RWPE1 (cell line): Measurements from ENCODE around the gene SMIM22.

Experiments used
- CTCF ChIA-PET: fragments of 350-600 bp; sonication (Branson Sonifier 250); formaldehyde crosslinking; extraction: SDS; loops from one replicate; lab custom pipeline; 2021; lab: Yijun Ruan, JAX
- POLR2A ChIA-PET: fragments of 400-600 bp; formaldehyde crosslinking; extraction: SDS; loops from one replicate; lab custom pipeline; 2020; ENCODE audit warnings: antibody characterized with exemption; ENCODE audit not compliant: low non-redundant PET; lab: Yijun Ruan, JAX
- DNase-seq: peaks from one replicate; pipeline ENCODE4 v3.0.0; 2012; ENCODE audit warnings: low spot score
- H3K27ac ChIP-seq: fragments of 450-650 bp; 2 replicates; pipeline ENCODE4 v1.5.1; 2017
- CTCF ChIP-seq: fragments of 450-650 bp; conservative IDR thresholded peaks from 2 replicates; pipeline ENCODE4 v1.5.1; 2017; ENCODE audit warnings: low read depth, mild to moderate bottlenecking

The SMIM22 gene

GRCh38 chr16:4803401-4803844, 8.3 kb downstream of the SMIM22 start:
- DNase-seq = no peak
- CTCF ChIA-PET = interaction anchor here (0.7 kb wide), 1 partner anchor 16 kb away, joined by 3 read pairs; the partner anchor contains the start of gene SEPTIN12
- H3K27ac ChIP-seq = peak overlapping the region; percentile 98
- POLR2A ChIA-PET = interaction anchor here (0.6 to 1.4 kb wide), 2 partner anchors 17 to 39 kb away, joined by 3 to 5 read pairs; no protein-coding TSS in a partner anchor
- no peak for TF ChIP-seq CTCF

- TF ChIP-seq CTCF = no peak
- DNase-seq = no peak
- ChIA-PET CTCF (interaction anchor here (0.7 kb wide), 1 partner anchor 16 kb away, joined by 3 read pairs; the partner anchor contains the start of gene SEPTIN12), POLR2A (no interaction called here)
- peak overlapping the region; percentile 98 for H3K27ac ChIP-seq
Observed at GRCh38 chr16:4803898-4804762, 9.0 kb downstream of the SMIM22 start.

GRCh38 chr16:4805231-4805630, 10.1 kb downstream of the SMIM22 start:
- ChIA-PET CTCF (no interaction called here), POLR2A (no interaction called here)
- H3K27ac ChIP-seq = peak overlapping the region; percentile 98
- DNase-seq = no peak
- no peak for TF ChIP-seq CTCF

GRCh38 chr16:4806280-4806679, 11.1 kb downstream of the SMIM22 start:
- no peak for DNase-seq
- H3K27ac ChIP-seq = no peak overlapping the region
- POLR2A ChIA-PET = no interaction called here
- CTCF ChIA-PET = interaction anchor here (0.6 kb wide), 1 partner anchor 316 kb away, joined by 3 read pairs; no protein-coding TSS in a partner anchor
- no peak for TF ChIP-seq CTCF

- ChIA-PET POLR2A (interaction anchor here (0.7 kb wide), 1 partner anchor 192 kb away, joined by 12 read pairs; no protein-coding TSS in a partner anchor), CTCF (no interaction called here)
- no peak for DNase-seq
- peak overlapping the region; percentile 55 for H3K27ac ChIP-seq
- TF ChIP-seq CTCF = no peak
Observed at GRCh38 chr16:4811242-4811641, 16.1 kb downstream of the SMIM22 start.

DNA sequence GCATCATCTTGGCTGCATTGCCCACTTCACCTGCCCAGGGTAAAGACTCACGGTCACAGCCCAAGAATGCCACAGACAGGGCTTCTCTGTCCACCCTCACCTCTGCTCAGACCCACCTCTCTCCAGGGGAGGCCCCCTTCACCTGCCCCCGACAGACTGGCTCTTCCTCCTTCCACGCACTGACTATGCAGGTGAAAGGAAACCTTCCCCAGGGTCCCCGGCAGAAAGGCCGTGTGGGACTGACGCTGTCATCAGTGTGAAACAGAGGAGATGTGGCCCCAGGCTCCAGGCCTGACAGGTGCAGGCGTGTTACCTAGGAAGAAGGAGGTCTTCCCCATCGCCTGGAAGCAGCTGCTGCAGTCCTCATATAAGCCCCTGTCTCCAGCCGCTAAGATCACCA, 16.6 kb downstream of the SMIM22 start:
- DNase-seq = no peak
- no peak for TF ChIP-seq CTCF
- ChIA-PET POLR2A (no interaction called here), CTCF (no interaction called here)
- peak overlapping the region; percentile 55 for H3K27ac ChIP-seq
